Stomach (tissue), 4 donors: ENCODE measurements around the gene MYO1B.

Experiments
- CTCF ChIP-seq, 7 experiments: fragments of 450-650 bp in 4 of 7; fragments of 200-600 bp in 3 of 7; sonication (generic) in 3 of 7; IDR thresholded peaks; one replicate each; pipeline ENCODE4 v1.5.1; 2016 to 2019; ENCODE audit warnings: antibody characterized with exemption in 7 of 7, control low read depth in 2 of 7, mild to moderate bottlenecking in 1 of 7
- EP300 ChIP-seq: sonication (generic); formaldehyde crosslinking; IDR thresholded peaks from one replicate; pipeline ENCODE4 v1.6.1; 2017; ENCODE audit warnings: antibody characterized with exemption
- POLR2AphosphoS5 ChIP-seq, 3 donors: sonication (generic); formaldehyde crosslinking; IDR thresholded peaks; one replicate each; pipeline ENCODE4 v1.6.1; 2016; ENCODE audit warnings: antibody characterized with exemption in 3 of 3

DNA sequence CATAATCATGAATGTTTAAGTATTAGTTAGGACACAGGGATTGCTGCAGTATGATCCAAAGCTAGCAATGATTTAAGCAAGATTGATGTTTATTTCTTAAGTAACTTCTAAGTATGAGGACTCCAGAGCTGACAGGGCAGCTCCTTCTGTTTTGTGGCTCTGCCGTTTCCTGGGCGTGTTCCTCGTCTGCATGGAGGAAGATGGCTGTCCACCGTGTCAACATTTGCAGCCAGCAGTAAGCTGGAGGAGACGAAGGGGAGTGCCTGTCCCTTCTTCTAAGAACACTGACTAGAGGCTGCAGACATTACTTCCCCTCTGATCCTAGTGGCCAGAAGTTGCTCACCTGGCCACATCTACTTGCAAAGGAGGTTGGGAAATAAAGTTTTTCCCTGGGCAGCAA, 144.1 kb downstream of the MYO1B start:
- no peak for TF ChIP-seq CTCF (IDR thresholded peaks at IDR 0.05)
- no peak for TF ChIP-seq POLR2AphosphoS5 (IDR thresholded peaks at IDR 0.05)
- no peak for TF ChIP-seq EP300
